ENCODE data around the gene CORO2B. TPM values are rescaled to one million over a fixed set of nuclear protein-coding genes. Genes with fewer than 3 reads are reported as not detected.

Gene CORO2B
- total and polyA plus RNA-seq, 2 of the 13 experiments (the other 11 are each of a cell fraction or from before 2014, with no cell fraction given), result 0.35 to 0.63 TPM

GRCh38 chr15:68587769-68588385 is 9.1 kb downstream of the CORO2B start:
- Histone ChIP-seq H3K27me3 (ENCODE audit: control insufficient read depth in 1 of 2, insufficient read depth in 2 of 2, low read length in 2 of 2) (peaks cover 4 to 21% of the 10 kb centered on the region in 2 experiments; a peak in 3 of 5 replicates), H4K20me1 (ENCODE audit: insufficient read depth, low read length) (no peaks in the 10 kb centered on the region), H3K36me3 (replicated peaks in 1 of 2; ENCODE audit: control insufficient read depth in 1 of 2, insufficient read depth in 2 of 2, low read length in 2 of 2) (no peaks in the 10 kb centered on the region), H2AFZ (ENCODE audit: low read length) (no peak overlapping the region), H3K4me2 (ENCODE audit: low read depth, low read length) (no peak overlapping the region), H3K27ac (ENCODE audit: extremely low read length, insufficient read depth, low read length) (no peak overlapping the region), H3K79me2 (ENCODE audit: insufficient read depth, low read length) (no peaks in the 10 kb centered on the region), H3K9ac (ENCODE audit: insufficient read depth, low read depth, low read length) (no peak overlapping the region), H3K4me1 (ENCODE audit: insufficient read depth, low read length) (peaks cover 53% of the 10 kb centered on the region), H3K9me3 (ENCODE audit: low read length) (no peaks in the 10 kb centered on the region), H3K4me3 (replicated peaks in 1 of 3; ENCODE audit: insufficient read depth in 1 of 3, low read depth in 2 of 3, low read length in 3 of 3) (no peak overlapping the region)
- WGBS (ENCODE audit: low lambda C conversion rate), result 44% methylated on average over 3 of the region's 4 CpGs
- intact Hi-C loops (cut with micrococcal nuclease; ENCODE audit: unreplicated experiment), result no loop called here
- no peak for ATAC-seq
- POLR2A ChIA-PET, result no interaction called here
- no peak for FAIRE-seq
- BruUV-seq (replicated peaks), result no TSS peak
- no peak for DNase-seq (ENCODE audit: low spot score)
- no peak for TF ChIP-seq MBNL3 (CRISPR knock-in tag; conservative IDR thresholded peaks at IDR 0.05)
- no peak for TF ChIP-seq HDAC1 (CRISPR knock-in tag; IDR thresholded peaks at IDR 0.05)
- TF ChIP-seq ZNF768 (CRISPR knock-in tag; IDR thresholded peaks at IDR 0.05), result peak; percentile 77
- in situ Hi-C loops (cut with HindIII; ENCODE audit: extremely low pct_ligation_motif_present, low pct_unique_long_range_greater_than_20kb), result no loop called here
- CTCF ChIA-PET (ENCODE audit: low intra/inter-chr PET ratio, low total read pairs), result no interaction called here

- no peak for ATAC-seq
- CTCF ChIA-PET (ENCODE audit: low intra/inter-chr PET ratio, low total read pairs), result no interaction called here
- whole genome bisulfite sequencing (ENCODE audit: low lambda C conversion rate), result 4% methylated on average over 2 of the region's 2 CpGs
These were observed 10.3 kb downstream of the CORO2B start for GRCh38 chr15:68589053-68589452.

More at GRCh38 chr15:68589053-68589452, 10.3 kb downstream of the CORO2B start:
- H4K20me1 ChIP-seq (ENCODE audit: insufficient read depth, low read length), result no peaks in the 10 kb centered on the region
- peaks cover 41% of the 10 kb centered on the region for H3K4me1 ChIP-seq (ENCODE audit: insufficient read depth, low read length)
- BruUV-seq (replicated peaks), result no TSS peak
- POLR2A ChIA-PET, result no interaction called here
- H3K4me2 ChIP-seq (ENCODE audit: low read depth, low read length), result no peak overlapping the region
- FAIRE-seq (no peak), DNase-seq (ENCODE audit: low spot score) (no peak)
- no peak overlapping the region for H3K9ac ChIP-seq (ENCODE audit: insufficient read depth, low read depth, low read length)
- intact Hi-C loops (cut with micrococcal nuclease; ENCODE audit: unreplicated experiment) (no loop called here), in situ Hi-C loops (cut with HindIII; ENCODE audit: extremely low pct_ligation_motif_present, low pct_unique_long_range_greater_than_20kb) (no loop called here)
- H3K4me3 ChIP-seq (replicated peaks in 1 of 3; ENCODE audit: insufficient read depth in 1 of 3, low read depth in 2 of 3, low read length in 3 of 3), result no peak overlapping the region
- H3K79me2 ChIP-seq (ENCODE audit: insufficient read depth, low read length), result no peaks in the 10 kb centered on the region
- no peak for TF ChIP-seq ZFX (CRISPR knock-in tag; IDR thresholded peaks at IDR 0.05; ENCODE audit: low read depth)
- H3K36me3 ChIP-seq (replicated peaks in 1 of 2; ENCODE audit: control insufficient read depth in 1 of 2, insufficient read depth in 2 of 2, low read length in 2 of 2), result no peaks in the 10 kb centered on the region
- H3K27me3 ChIP-seq (ENCODE audit: control insufficient read depth in 1 of 2, insufficient read depth in 2 of 2, low read length in 2 of 2), result peaks cover 4 to 21% of the 10 kb centered on the region in 2 experiments; a peak in 3 of 5 replicates
- H3K27ac ChIP-seq (ENCODE audit: extremely low read length, insufficient read depth, low read length), result no peak overlapping the region
- H3K9me3 ChIP-seq (ENCODE audit: low read length), result no peaks in the 10 kb centered on the region
- no peak overlapping the region for H2AFZ ChIP-seq (ENCODE audit: low read length)

Measured in HepG2 (cell line).